Neuronal stem cell (in vitro differentiated cells): ENCODE data around the gene ITPKC. TPM values are rescaled to one million over a fixed set of nuclear protein-coding genes. Genes with fewer than 3 reads are reported as not detected.

ENCODE experiments used
- DNase-seq: peaks from one replicate; pipeline ENCODE4 v3.0.0-alpha.2; 2013; ENCODE audit warnings: low spot score
- H2AFZ ChIP-seq: one replicate; pipeline ENCODE4 v1.6.1; 2013; ENCODE audit warnings: mild to moderate bottlenecking, low read length, inconsistent platforms
- H2AK5ac ChIP-seq: 2 replicates; pipeline ENCODE4 v1.6.1; 2013; ENCODE audit warnings: low read depth, mild to moderate bottlenecking, inconsistent platforms, low read length, moderate library complexity, mixed read lengths
- H2BK120ac ChIP-seq: 2 replicates; pipeline ENCODE4 v1.6.1; 2013; ENCODE audit warnings: low read depth, mild to moderate bottlenecking, inconsistent platforms, low read length, moderate library complexity, mixed read lengths
- H2BK12ac ChIP-seq: one replicate; pipeline ENCODE4 v1.6.1; 2013; ENCODE audit warnings: low read length, inconsistent platforms
- H2BK15ac ChIP-seq: 2 replicates; pipeline ENCODE4 v1.6.1; 2013; ENCODE audit warnings: mild to moderate bottlenecking, low read length, inconsistent platforms, mixed read lengths
- H2BK5ac ChIP-seq: one replicate; pipeline ENCODE4 v1.6.1; 2013; ENCODE audit warnings: inconsistent platforms, mild to moderate bottlenecking, low read length, moderate library complexity
- H3K14ac ChIP-seq: one replicate; pipeline ENCODE4 v1.6.1; 2013; ENCODE audit warnings: low read length, inconsistent platforms
- H3K18ac ChIP-seq: 2 replicates; pipeline ENCODE4 v1.6.1; 2013; ENCODE audit warnings: low read length, inconsistent platforms
- H3K23ac ChIP-seq: 2 replicates; pipeline ENCODE4 v1.6.1; 2013; ENCODE audit warnings: low read depth, mild to moderate bottlenecking, mixed read lengths, low read length, inconsistent platforms; ENCODE audit not compliant: poor library complexity
- H3K27ac ChIP-seq: replicated peaks from 3 replicates; pipeline ENCODE4 v1.5.1; 2013; ENCODE audit warnings: low read length, inconsistent platforms
- H3K27me3 ChIP-seq, 3 experiments: 2 replicates each; pipeline ENCODE4 v1.6.1; 2013; ENCODE audit warnings: low read length in 3 of 3, mild to moderate bottlenecking in 2 of 3, inconsistent platforms in 1 of 3, low read depth in 1 of 3, mixed read lengths in 1 of 3, moderate library complexity in 1 of 3; ENCODE audit not compliant: control insufficient read depth in 3 of 3, insufficient read depth in 3 of 3
- H3K36me3 ChIP-seq, 2 donors: replicated peaks in 1 of 2; 2 replicates each; pipeline ENCODE4 v1.6.1; 2013; ENCODE audit warnings: low read length in 2 of 2; ENCODE audit not compliant: control insufficient read depth in 2 of 2, insufficient read depth in 2 of 2
- H3K4ac ChIP-seq: 2 replicates; pipeline ENCODE4 v1.6.1; 2013; ENCODE audit warnings: inconsistent platforms, mild to moderate bottlenecking, low read length, moderate library complexity
- H3K4me1 ChIP-seq, 2 donors: 1 replicate in 1 of 2; 2 replicates in 1 of 2; pipeline ENCODE4 v1.6.1; 2013; ENCODE audit warnings: low read length in 2 of 2, low read depth in 1 of 2; ENCODE audit not compliant: control insufficient read depth in 2 of 2, insufficient read depth in 1 of 2
- H3K4me2 ChIP-seq: one replicate; pipeline ENCODE4 v1.6.1; 2013; ENCODE audit warnings: mild to moderate bottlenecking, low read length, inconsistent platforms; ENCODE audit not compliant: insufficient read depth, poor library complexity, severe bottlenecking
- H3K4me3 ChIP-seq, 2 donors: 2 replicates each; pipeline ENCODE4 v1.5.1; 2013; ENCODE audit warnings: low read length in 2 of 2, mild to moderate bottlenecking in 2 of 2, inconsistent platforms in 1 of 2, moderate library complexity in 1 of 2
- H3K79me1 ChIP-seq: one replicate; pipeline ENCODE4 v1.6.1; 2013; ENCODE audit warnings: low read depth, mild to moderate bottlenecking, inconsistent platforms, low read length, moderate library complexity
- H3K9ac ChIP-seq: one replicate; pipeline ENCODE4 v1.6.1; 2013; ENCODE audit warnings: mild to moderate bottlenecking, low read depth, low read length, inconsistent platforms; ENCODE audit not compliant: poor library complexity
- H3K9me3 ChIP-seq, 2 donors: replicated peaks in 1 of 2; 2 replicates each; pipeline versions ENCODE3 to v1.6.1; 2013; ENCODE audit warnings: low read length in 2 of 2, mild to moderate bottlenecking in 2 of 2, inconsistent platforms in 1 of 2, low read depth in 1 of 2, mixed read lengths in 1 of 2, moderate library complexity in 1 of 2; ENCODE audit not compliant: control insufficient read depth in 2 of 2, insufficient read depth in 1 of 2
- H4K8ac ChIP-seq: one replicate; pipeline ENCODE4 v1.6.1; 2013; ENCODE audit warnings: low read depth, mild to moderate bottlenecking, inconsistent platforms, low read length, moderate library complexity
- H4K91ac ChIP-seq: one replicate; pipeline ENCODE4 v1.6.1; 2013; ENCODE audit warnings: low read length, low read depth, mild to moderate bottlenecking, inconsistent platforms; ENCODE audit not compliant: poor library complexity
- WGBS, 2 donors: extraction: QIAGEN DNeasy Blood & Tissue Kit; methylation state at CpG; one replicate each; pipeline ENCODE4 v1.1.7; 2013; ENCODE audit warnings: missing lambda C conversion rate in 2 of 2, mixed read lengths in 1 of 2; ENCODE audit not compliant: insufficient read length in 2 of 2, insufficient replicate concordance in 1 of 2; ENCODE audit errors: extremely low coverage in 2 of 2; 5-methylcytosine and 5-hydroxymethylcytosine counted together
- polyA plus RNA-seq, 2 experiments: library from polyadenylated mRNA; stranded (reverse); fragments of 200-250 nt; gene quantifications; one replicate each; pipeline ENCODE4 v1.2.3, GENCODE V29; 2013

Gene ITPKC
- polyA plus RNA-seq (2013, experiment 1 of 2): 4.7 TPM
- polyA plus RNA-seq (2013, experiment 2 of 2): 4.7 TPM

DNA sequence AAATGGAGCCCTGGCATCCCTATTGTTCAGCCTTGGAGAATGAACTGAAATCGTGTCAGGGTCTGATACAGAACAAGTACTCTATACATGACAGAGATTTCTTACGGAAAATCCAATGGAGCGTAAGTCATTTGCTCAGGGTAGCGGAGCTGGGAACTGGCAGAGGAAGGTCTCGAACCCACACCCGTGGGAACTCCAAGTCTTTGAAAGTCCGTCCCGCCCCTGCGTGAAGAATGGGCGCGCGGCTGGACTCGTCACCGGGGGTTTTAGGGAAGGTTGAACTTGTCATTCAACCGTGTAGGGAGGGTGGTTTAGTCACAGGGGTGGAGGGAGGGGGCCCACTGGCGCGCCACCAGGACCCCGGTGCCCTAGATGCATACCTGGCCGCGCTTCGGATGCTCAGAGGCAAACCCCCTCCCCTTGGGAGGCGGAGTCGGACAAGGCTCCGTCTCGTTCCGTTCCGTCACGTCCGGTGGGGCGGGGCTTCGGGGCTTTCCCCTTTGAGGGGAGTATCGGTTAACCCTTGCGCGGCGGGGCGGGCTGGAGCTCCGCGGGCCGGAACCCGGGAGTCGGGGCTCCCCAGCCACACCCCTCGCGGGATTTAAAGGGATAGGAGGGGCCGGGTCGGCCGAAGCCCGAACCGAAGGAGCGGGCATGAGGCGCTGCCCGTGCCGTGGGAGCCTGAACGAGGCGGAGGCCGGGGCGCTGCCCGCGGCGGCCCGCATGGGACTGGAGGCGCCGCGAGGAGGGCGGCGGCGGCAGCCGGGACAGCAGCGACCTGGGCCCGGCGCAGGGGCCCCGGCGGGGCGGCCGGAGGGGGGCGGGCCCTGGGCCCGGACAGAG lies at the start of gene ITPKC, which contains the start of gene COQ8B:
Gene ITPKC, plus strand, starts transcription at position 631 of the 843 bp plus-strand sequence. Its CDS starts 24 bp downstream, at position 655.
Gene COQ8B, minus strand, starts transcription at position 405 of the 843 bp plus-strand sequence. CDS start 2,254 bp downstream, outside the sequence.
- Histone ChIP-seq H2BK5ac (peak within 1 kb of the TSS; percentile 43), H2BK15ac (no peak within 1 kb of the TSS), H3K27ac (peak within 1 kb of the TSS; percentile 83), H3K4ac (no peak within 1 kb of the TSS), H3K18ac (peak within 1 kb of the TSS; percentile 93), H3K23ac (peak within 1 kb of the TSS; percentile 80), H3K14ac (no peak within 1 kb of the TSS), H4K8ac (no peak within 1 kb of the TSS), H2BK12ac (no peak within 1 kb of the TSS), H3K9ac (peak within 1 kb of the TSS; percentile 85), H2BK120ac (peak within 1 kb of the TSS; percentile 6), H4K91ac (no peak within 1 kb of the TSS), H2AK5ac (peak within 1 kb of the TSS; percentile 59), H3K27me3 (no peaks in the 10 kb centered on the region), H3K36me3 (peaks cover 5 to 26% of the 10 kb centered on the region in 2 donors), H3K4me1 (peaks cover 21 to 25% of the 10 kb centered on the region in 2 donors), H3K4me3 (peak within 1 kb of the TSS; percentile 66 to 88), H3K4me2 (peak within 1 kb of the TSS; percentile 97), H3K79me1 (peaks cover 19% of the 10 kb centered on the region), H2AFZ (peak within 1 kb of the TSS; percentile 91), H3K9me3 (no peaks in the 10 kb centered on the region)
- WGBS, 2 donors: no CpG with 5 or more reads among the region's 76 CpGs
- peak; percentile 98 for DNase-seq

DNA sequence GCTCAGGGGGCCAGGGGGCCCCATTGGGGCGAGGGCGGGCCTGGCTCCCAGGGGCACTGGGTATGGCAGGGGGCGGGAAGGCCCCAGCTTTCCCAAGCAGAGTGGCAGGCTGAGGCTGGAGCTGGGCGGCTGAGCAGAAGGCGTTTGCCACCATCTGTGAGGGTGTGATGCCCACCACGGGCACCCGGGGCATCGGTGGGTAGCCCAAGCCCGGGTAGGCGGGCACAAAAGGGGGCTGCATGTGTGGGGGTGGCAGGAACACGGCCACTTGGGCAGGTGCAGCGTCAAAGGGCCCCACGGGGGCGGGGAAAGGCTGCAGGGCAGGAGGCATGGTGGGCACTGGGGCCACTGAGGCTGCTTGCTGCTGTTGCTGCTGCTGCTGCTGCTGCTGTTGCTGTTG lies 49.3 kb upstream of the ITPKC start:
- no peak overlapping the region for H3K4me3 ChIP-seq
- H3K36me3 ChIP-seq: peaks cover 28 to 56% of the 10 kb centered on the region in 2 donors

DNA sequence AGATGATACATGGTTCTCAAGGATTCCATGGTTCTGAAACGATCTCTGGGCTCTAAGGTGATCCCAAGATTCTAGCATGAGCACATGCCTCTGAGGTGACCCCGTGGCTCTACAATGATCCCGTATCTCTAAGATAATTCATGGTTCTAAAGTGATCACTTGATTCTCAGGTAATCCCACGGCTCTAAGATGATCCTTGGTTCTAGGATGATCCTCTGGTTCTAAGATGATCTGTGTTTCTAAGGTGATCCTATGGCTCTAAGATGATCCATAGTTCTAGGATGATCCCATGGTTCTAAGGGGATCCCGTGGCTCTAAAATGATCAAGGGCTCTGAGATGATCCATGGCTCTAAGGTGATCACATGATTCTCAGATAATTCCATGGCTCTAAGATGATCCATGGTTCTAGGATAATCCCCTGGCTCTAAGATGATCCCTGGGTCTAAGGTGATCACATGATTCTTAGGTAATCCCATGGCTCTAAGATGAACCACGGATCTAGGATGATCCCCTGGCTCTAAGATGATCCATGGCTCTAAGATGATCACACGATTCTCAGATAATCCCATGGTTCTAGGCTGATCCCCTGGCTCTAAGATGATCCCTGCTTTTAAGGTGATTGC lies 47.8 kb upstream of the ITPKC start:
- no peaks in the 10 kb centered on the region for H3K27me3 ChIP-seq
- no peak overlapping the region for H3K14ac ChIP-seq
- DNase-seq: no peak
- H3K4me3 ChIP-seq: no peak overlapping the region
- H2BK120ac ChIP-seq: no peak overlapping the region
- H2AFZ ChIP-seq: no peak overlapping the region
- WGBS, 2 donors: no CpG with 5 or more reads among the region's 7 CpGs
- no peak overlapping the region for H2BK5ac ChIP-seq
- no peak overlapping the region for H4K91ac ChIP-seq
- H3K9ac ChIP-seq: no peak overlapping the region
- peaks cover 41 to 71% of the 10 kb centered on the region in 2 donors for H3K36me3 ChIP-seq
- no peak overlapping the region for H3K4ac ChIP-seq
- no peak overlapping the region for H3K23ac ChIP-seq
- no peak overlapping the region for H3K4me2 ChIP-seq
- H2BK15ac ChIP-seq: no peak overlapping the region
- H3K18ac ChIP-seq: no peak overlapping the region
- H4K8ac ChIP-seq: no peak overlapping the region
- no peaks in the 10 kb centered on the region for H3K79me1 ChIP-seq
- H2AK5ac ChIP-seq: no peak overlapping the region
- H3K27ac ChIP-seq: no peak overlapping the region
- H3K9me3 ChIP-seq: peaks cover 0 to 13% of the 10 kb centered on the region in 2 donors
- no peak overlapping the region for H2BK12ac ChIP-seq
- H3K4me1 ChIP-seq: peaks cover 0 to 2% of the 10 kb centered on the region in 2 donors

More for the DNA sequence above, 49.3 kb upstream of the ITPKC start:
- H3K23ac ChIP-seq: peak overlapping the region; percentile 7
- H4K8ac ChIP-seq: no peak overlapping the region
- peaks cover 6 to 7% of the 10 kb centered on the region in 2 donors for H3K4me1 ChIP-seq
- H3K4me2 ChIP-seq: no peak overlapping the region
- WGBS, 2 donors: no CpG with 5 or more reads among the region's 14 CpGs
- no peak overlapping the region for H2BK12ac ChIP-seq
- H3K79me1 ChIP-seq: no peaks in the 10 kb centered on the region
- no peak for DNase-seq
- H2AK5ac ChIP-seq: no peak overlapping the region
- H2BK120ac ChIP-seq: no peak overlapping the region
- H3K18ac ChIP-seq: no peak overlapping the region
- H3K14ac ChIP-seq: no peak overlapping the region
- no peak overlapping the region for H2BK15ac ChIP-seq
- H3K27ac ChIP-seq: no peak overlapping the region
- no peak overlapping the region for H3K9ac ChIP-seq
- H2BK5ac ChIP-seq: no peak overlapping the region
- H4K91ac ChIP-seq: no peak overlapping the region
- no peaks in the 10 kb centered on the region for H3K27me3 ChIP-seq
- peaks cover 0 to 13% of the 10 kb centered on the region in 2 donors for H3K9me3 ChIP-seq
- no peak overlapping the region for H3K4ac ChIP-seq
- H2AFZ ChIP-seq: no peak overlapping the region

DNA sequence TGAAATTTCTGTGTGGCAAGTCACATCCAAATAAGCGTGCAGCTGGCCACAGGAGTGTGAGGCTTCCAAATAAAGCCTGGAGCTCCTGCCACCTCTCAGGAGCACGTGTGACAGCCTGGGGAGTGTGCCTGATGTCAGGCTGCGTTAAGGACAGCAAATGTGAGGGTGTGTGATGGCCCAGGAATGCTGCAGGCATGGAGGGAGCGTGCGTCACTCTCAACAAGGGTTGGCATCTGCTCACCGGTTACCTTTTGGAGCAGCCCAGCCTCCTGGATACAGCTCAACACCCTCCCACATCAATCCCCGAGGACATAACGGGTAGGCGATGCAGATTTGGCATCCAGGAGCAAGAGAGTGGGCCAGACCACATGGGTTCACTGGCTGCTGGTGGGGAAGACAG lies 45.5 kb upstream of the ITPKC start:
- H3K18ac ChIP-seq: no peak overlapping the region
- no peak overlapping the region for H2AFZ ChIP-seq
- no peak overlapping the region for H2AK5ac ChIP-seq
- H3K27ac ChIP-seq: no peak overlapping the region
- no peak overlapping the region for H2BK15ac ChIP-seq
- H3K27me3 ChIP-seq: no peaks in the 10 kb centered on the region
- no peak overlapping the region for H4K91ac ChIP-seq
- H2BK5ac ChIP-seq: no peak overlapping the region
- H3K9ac ChIP-seq: no peak overlapping the region
- H3K4me1 ChIP-seq: no peaks in the 10 kb centered on the region
- WGBS, 2 donors: no CpG with 5 or more reads among the region's 9 CpGs
- no peak overlapping the region for H3K4ac ChIP-seq
- no peak overlapping the region for H4K8ac ChIP-seq
- DNase-seq: no peak
- H3K14ac ChIP-seq: no peak overlapping the region
- H3K36me3 ChIP-seq: peaks cover 54 to 89% of the 10 kb centered on the region in 2 donors
- H3K4me2 ChIP-seq: no peak overlapping the region
- H2BK12ac ChIP-seq: no peak overlapping the region
- H3K23ac ChIP-seq: no peak overlapping the region
- H3K79me1 ChIP-seq: no peaks in the 10 kb centered on the region
- peaks cover 0 to 13% of the 10 kb centered on the region in 2 donors for H3K9me3 ChIP-seq
- H3K4me3 ChIP-seq: no peak overlapping the region
- no peak overlapping the region for H2BK120ac ChIP-seq
